H54 (cell line): ENCODE measurements around the gene ITGBL1.

ENCODE experiments used
- DNase-seq: peaks from one replicate; pipeline ENCODE4 v3.0.0; 2011; ENCODE audit warnings: low spot score, mixed read lengths; ENCODE audit not compliant: insufficient read length
- FAIRE-seq: peaks from 3 replicates; lab custom pipeline; 2011; peaks lifted over from hg19 to GRCh38; lab: Jason Lieb, UNC
- POLR2A ChIP-seq: IDR thresholded peaks from 2 replicates; pipeline ENCODE4 v1.6.1; 2011; ENCODE audit warnings: low read depth, mild to moderate bottlenecking, low read length

The ITGBL1 gene

DNA sequence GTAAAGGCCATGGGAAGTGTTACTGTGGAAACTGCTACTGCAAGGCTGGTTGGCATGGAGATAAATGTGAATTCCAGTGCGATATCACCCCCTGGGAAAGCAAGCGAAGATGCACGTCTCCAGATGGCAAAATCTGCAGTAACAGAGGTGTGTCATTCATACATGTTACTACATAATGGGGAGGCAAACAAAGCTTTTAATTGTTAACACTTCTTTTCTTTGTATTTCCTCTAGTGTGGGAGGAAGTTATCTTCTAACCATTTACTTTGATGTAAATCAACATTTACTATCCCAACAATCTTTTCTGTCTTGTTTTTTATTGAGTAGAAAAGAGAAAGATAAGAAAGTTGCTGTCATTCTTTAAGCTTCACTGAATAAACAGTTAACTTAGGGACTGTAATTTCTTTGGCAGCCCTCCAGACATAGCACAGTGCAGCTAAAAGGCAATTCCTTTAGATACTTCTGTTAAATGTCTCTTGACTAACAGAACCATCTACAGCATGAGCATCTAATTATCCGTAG, 126.9 kb downstream of the ITGBL1 start:
- DNase-seq (no peak), FAIRE-seq (peak; percentile 91)
- no peak for TF ChIP-seq POLR2A

DNA sequence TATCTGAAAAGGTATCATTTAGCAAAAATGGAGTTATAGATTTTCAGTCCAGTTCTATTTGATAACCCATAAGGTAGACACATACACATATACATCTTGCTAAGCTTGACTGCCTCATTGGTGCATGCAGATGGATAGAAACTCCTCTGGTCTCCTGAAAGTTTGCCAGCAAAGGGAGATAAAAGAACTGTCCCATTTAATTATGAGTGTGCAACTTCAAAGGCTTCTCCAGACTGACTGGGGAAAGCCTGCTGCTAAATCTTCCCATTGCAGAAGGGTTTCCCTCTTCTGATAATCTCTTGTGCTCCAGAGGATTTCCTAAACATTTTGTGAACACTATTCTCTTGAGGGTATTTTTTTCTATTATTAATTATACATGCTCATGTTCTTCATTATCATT, 131.9 kb downstream of the ITGBL1 start:
- FAIRE-seq (no peak), DNase-seq (no peak)
- TF ChIP-seq POLR2A: no peak

DNA sequence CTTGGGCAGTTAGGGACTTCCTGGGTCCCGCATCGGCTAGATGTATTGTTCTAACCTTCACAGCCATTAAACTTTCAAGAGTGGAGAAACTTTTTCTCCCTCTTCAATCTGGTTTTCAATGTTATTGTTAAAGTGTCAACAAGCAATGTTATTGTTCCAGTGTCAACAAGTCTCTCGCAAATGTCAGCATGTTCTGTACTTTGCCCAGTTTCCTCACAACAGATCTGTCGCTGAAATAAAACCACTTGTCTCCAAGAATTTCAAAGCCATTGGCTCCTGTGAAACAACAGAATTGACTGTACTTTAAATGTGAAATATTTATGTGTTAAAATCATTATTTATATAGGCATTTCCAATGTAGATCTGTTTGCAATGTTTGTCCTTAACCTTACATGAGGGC, 138.0 kb downstream of the ITGBL1 start:
- FAIRE-seq: peak; percentile 53
- DNase-seq: no peak
- no peak for TF ChIP-seq POLR2A

DNA sequence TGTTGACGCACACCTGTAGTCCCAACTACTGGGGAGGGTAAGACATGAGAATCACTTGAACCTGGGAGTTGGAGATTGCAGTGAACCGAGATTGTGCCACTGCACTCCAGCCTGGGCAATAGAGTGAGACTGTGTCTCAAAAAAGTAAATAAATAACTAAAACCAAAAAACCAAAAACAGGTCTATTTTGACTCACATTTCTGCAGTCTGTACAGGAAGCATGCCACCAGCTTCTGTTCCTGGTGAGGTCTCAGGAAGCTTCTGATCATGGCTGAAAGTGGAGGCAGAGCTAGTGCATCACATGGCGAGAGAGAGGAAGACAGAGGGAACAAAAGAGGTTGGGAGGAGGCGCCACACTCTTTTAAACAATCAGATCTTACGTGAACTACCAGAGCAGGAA, 142.5 kb downstream of the ITGBL1 start:
- TF ChIP-seq POLR2A: no peak
- DNase-seq (no peak), FAIRE-seq (no peak)

DNA sequence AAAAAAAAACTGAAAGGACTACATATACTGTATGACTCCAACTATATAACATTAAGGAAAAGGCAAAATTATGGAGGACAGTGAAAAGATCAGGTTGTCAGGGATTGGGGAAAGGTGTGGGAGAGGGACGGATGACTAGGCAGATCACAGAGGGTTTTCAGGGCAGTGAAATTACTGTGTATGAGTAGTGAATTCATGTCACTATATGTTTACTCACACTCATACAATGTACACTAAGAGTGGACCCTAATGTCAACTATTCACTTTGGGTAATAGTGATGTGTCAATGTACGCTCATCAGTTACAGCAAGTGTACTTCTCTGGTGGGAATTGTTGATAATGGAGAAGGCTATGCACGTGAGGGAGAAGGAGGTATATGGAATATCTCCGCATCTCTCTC, 144.3 kb downstream of the ITGBL1 start:
- DNase-seq: no peak
- TF ChIP-seq POLR2A: no peak
- peak; percentile 94 for FAIRE-seq

DNA sequence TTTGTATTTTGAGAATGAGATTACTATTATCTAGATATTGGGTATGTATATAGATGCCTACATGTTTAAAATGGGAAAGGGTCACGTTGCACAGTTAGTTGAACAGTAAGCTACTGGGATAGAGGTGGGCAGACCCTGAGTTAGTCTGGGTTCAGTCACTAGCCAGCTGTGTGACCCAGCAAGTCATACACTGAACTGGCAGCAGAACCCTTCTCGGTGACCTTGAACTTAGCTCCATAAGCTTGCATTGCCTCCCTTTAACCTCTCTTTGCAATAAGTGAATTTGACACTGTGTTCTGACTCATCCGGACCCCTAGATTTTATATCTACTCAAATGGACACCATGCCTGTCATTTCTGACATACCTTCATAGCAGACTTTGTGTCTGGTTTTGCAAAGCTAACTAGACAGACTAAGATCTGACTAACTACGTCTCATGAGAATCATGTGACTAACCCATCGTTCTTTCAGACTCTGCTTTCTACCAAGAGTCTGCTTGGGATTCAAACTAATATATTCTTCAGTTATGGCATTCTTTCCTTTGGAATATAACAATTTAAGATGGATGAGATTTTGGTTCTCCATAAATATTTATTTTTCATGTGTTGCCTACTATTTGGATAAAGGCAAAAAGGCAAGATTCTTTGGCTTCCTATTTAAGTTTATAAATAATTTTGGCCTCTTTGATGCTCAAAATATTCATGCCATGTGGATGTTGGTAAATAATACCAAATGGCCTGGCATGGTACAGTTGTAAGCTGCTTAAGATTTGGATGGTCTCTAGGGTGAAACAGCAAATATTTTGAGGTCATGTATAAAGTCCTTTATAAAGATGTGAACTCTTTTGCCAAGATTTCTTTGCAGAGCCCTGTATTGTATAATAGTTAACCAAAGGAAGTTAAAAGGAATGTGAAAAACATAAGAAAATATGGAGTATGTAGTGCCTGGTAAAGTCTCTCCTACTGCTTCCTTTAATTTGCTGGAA, 159.3 kb downstream of the ITGBL1 start:
- DNase-seq (no peak), FAIRE-seq (peak; percentile 20)
- no peak for TF ChIP-seq POLR2A

DNA sequence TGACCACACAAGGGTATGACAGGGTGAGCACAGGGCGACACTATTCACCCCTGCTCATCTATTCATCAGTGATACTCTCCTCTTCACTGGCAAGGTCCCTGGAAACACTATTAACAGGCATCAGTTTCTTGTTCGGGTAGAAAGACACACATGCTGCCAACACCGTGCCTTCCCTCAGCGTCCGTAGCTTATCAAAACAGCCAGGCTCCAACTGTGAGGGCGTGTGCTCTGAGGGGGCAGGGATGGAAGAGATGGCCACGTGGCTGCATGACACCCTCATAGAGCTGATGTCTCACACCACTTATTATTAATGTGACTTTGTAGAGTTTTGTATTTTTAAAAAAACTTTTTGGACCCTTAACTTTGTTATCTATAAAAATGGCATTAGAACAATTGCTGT, 160.3 kb downstream of the ITGBL1 start:
- no peak for TF ChIP-seq POLR2A
- DNase-seq: no peak
- no peak for FAIRE-seq

DNA sequence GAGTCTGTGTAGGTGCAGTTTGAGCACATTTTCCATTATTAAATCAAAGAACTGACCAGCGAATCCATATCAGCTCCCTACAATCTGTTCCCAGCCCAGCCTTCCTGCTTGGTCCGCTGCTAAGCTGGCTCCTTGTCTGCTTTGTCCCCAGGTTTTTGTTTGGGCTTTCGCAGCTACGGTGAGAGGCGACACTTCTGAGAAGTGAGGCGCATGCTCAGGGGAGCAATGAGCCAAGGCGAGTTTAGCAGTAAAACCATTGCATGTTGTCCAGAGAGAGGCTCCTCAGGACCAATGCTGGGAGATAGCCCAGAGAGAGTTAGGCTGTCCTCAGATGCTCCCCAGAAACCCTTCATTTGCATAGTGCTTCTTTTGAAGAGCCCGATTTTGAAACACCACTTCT, 162.0 kb downstream of the ITGBL1 start:
- DNase-seq (no peak), FAIRE-seq (peak; percentile 72)
- TF ChIP-seq POLR2A: no peak

DNA sequence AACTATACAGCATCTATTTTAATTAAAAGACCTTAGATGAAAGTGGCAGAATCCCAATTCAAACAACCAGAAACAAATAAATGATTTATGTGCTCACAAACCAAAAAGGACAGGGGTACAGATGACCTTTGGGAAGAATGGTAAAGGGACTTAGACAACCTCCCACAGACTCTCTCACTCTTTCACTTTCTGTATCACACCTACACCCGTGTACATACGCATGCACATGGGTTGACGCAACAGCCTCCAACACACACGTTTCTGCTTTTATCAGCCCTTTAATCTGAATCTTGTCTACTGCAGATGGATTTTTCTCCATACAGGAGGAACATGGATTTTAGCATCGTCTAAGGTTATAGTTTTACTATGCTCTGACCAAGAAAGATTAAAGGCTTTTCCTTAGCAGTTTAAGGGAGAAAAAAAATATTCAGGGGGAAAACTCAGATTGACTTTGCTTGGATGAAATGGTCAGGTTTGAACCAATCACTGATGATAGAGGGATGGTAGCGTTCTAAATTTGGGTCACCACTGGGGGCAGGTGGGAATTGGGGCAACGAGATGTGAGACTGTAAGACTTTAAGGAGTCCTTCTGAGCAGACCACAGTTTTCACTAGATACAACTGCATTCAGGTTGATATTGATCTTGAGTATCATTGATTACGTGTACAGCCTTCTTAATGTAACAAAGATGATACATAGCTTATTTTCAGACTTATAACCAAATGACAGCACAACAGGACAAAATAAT, 166.1 kb downstream of the ITGBL1 start:
- peak; percentile 81 for FAIRE-seq
- no peak for DNase-seq
- no peak for TF ChIP-seq POLR2A

DNA sequence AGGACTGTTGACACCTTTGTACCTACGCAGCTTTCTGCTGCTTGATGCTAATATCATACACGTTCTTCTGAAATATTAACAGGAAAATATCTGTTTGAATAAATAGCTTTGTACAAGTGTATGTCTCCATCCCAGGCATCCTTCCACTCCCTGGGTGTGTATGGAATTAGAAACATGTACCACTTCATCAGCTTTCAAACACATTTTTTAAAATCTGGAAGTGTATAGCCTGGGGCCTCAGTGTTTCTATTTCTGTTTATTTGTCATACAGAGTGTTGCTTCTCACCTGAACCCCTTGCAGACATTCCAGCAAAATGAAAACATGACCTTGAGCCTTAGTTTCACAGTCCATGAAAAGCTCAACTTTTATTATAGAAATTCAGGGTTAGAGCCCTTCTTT, 168.6 kb downstream of the ITGBL1 start:
- FAIRE-seq (peak; percentile 11), DNase-seq (no peak)
- no peak for TF ChIP-seq POLR2A

DNA sequence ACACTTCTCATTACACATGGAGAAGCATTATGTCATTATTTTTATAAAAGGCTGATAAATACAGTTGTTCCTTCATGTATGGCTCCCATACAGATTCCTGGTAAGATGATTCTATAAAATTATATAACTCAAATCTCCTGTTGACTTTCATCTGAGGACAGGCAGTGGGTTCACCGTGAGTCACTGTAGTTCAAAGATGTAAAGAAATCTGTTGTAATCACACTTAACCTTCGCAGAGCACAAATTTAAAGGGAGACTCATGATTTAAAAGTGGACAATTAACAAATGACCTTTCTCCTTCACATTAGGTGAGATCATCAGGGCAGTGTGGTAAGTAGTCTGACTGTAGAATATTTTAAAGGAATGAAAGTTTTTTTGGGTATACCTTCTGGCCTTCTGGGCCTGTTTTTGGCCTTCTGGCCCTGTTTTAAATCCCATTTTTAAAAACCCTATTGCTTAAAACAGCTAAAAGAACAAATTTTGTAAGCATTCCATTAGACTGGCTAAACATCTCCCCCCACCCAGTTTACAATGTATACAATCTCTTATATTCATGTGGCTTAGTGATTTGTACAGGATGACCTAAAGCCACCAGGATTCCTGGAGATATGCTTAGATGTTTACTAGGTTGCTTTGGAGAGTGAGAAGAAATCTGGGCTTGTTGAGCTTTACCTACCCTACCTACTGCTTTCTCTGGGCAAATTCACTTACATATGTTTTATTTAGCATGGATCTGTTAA, 171.2 kb downstream of the ITGBL1 start:
- FAIRE-seq (peak; percentile 98), DNase-seq (peak; percentile 7)
- TF ChIP-seq POLR2A: no peak

DNA sequence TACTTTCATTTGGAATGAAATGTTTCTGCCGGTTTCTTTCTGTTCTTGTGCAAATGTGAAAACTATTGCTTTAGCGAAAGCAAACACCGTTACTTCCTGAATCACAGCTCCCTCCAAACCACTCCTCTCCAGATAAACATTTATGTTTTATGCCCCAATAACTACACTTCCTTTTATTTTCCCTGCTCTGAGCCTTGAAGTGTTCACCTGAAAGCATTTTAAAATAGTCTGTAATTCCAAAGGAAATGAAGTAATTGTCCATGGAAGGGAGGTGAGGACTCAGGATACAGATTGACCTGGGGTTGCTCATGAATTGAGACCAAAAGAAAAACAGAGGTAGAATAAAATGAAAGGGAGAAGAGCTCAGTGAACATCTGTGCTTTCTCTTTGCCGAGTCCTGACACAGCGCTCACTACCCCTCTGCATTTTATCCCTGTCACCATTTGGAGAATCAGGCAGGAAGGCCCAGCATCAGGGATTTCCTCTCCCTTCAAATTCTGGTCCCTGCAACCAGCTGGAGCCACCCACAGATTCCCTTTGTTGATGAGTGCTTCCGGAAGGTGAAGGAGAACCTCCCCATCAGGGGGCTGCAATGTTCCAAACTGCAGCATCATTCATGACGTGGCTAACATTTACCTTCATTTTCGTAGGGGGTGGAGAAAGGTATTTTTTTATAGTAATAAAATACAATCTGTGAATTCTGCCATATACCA, 171.9 kb downstream of the ITGBL1 start:
- FAIRE-seq (no peak), DNase-seq (no peak)
- TF ChIP-seq POLR2A: no peak

DNA sequence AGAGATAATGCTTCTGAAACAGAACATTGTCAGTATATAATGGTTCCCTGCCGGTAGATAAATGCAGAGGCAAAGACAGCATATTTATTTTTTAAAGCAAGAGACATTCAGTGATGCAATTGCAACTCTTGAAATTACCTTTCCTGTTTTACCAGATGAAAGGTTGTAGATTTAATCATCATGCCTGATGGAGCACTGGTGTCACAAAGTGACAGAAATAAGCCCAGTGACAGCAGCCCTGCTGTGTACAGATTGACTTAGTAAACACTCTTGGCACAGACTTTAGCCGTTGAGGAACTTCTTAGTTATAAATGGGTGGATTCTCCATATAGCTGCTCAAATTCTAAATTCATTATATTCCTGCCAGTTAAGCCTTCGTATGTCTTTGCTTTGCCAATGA, 172.5 kb downstream of the ITGBL1 start:
- FAIRE-seq: no peak
- TF ChIP-seq POLR2A: no peak

More for the DNA sequence above, 172.5 kb downstream of the ITGBL1 start:
- DNase-seq: no peak
